Stimulated activated naive CD4-positive, alpha-beta T cell (primary cell): Measurements from ENCODE around the gene KIF16B.

ENCODE experiments used
- DNase-seq, 6 experiments: peaks; one replicate each; lab custom pipeline; 2025; lab: John Stamatoyannopoulos, UW

KIF16B gene

DNA sequence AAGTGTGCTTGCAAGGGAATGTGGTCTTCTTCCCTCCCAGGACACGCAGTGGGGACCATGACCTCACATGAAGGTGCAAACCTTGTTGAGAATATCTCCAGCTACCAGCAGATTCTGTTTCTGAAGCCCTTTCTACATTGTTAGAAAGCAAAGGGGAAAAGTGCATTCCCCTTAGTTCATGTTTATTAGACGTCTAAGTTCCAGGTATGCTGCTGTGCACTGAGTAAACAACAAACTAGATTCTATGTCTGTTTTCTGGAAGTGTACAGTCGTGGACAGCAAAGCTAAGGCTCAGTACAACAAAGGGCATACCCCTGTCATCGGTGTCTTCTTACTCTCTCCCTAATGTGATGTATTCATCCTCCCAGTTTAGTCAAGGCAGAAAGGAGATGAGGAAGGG lies 178.5 kb downstream of the KIF16B start:
- DNase-seq: no peak

DNA sequence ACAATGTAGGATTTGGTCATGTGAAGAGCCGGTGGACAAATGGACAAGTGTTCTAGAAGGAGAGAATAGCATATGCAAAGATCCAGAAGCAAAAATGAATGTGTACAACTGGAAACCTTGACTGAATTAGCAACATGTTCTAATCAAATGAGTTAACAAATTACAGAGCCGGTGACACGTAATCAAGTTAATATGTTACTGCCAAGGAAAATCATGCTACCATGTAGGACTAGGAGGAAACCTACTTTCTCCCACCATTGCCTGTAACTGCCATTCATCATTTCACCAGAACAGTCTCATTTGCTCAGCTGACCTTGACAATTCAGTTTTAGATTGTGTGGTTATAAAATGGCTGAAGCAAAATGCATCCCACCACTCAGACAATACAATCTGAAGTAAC lies 179.4 kb downstream of the KIF16B start:
- DNase-seq: no peak

DNA sequence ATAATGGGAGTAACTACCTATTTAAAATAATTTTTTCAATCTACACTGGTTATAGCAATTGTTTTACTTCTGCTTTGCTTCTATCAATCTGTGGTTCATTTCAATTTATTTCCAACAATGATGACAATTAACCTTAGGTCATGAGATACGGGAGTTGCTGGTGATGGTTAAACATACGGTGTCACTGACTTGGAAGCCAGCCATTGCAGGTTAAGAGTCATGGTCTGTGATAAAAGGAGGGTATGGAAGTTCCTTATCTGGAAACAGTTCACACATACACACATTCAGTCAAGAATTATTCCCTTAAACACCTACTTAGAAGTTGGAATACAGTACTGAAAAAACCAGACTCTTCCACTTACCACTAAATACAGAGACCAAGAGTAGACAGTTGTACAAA lies 180.0 kb downstream of the KIF16B start:
- no peak for DNase-seq

DNA sequence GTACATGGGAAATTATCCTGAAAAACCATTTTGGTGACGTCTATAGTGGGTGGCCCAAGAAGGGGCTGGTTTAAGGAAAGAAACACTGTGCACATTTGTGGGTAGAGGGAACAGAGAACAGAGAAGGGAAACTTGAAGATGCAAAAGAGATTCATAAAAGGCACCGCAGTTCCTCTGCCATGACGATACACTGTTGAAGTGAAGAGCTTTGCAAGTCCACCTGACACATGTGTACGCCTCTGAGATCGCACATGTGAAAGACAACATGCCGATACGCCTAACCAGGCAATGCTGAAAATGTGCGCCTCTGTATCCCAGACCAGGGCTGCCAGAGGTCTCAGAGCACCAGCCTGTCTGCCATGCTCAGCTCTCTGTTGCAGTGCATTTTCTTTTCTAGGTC lies 180.9 kb downstream of the KIF16B start:
- DNase-seq: no peak

DNA sequence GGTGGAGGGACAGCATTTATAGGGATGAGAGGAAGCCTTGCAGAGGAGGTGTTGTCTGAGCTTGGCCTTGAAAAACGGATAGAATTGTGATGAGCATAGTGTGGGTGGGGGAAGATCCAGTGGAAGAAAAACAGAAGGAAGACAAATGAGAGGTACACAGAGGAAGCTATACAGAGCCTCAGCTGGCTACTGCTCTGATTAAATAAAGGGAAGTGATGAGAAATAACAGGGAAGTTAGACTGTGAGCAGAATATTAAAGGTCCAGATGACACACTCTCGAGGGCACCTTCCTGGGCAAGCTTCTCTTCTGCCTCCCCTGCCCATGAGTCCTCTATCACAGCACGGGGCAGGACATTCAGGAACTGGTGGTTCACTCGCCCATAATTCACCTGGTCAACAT lies 182.3 kb downstream of the KIF16B start:
- DNase-seq: no peak

DNA sequence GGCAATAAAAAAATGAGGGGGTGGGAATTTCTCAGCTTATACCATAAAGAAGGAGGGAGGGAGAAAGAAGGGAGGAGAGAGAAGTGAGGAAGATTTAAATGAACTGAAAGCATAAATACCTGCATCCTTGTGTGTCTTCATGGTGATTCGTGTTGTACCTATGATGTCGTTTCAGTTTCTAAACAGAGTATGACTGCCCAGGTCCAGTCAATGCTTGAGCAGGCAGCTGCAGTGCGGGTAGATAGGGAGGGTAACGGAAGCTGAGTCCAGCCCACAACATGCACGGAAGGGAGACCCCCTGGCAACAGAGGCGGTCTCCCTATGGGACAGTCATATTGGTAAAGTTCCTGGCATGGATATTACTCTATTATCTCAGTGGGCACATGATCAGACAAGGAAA lies 184.5 kb downstream of the KIF16B start:
- no peak for DNase-seq

DNA sequence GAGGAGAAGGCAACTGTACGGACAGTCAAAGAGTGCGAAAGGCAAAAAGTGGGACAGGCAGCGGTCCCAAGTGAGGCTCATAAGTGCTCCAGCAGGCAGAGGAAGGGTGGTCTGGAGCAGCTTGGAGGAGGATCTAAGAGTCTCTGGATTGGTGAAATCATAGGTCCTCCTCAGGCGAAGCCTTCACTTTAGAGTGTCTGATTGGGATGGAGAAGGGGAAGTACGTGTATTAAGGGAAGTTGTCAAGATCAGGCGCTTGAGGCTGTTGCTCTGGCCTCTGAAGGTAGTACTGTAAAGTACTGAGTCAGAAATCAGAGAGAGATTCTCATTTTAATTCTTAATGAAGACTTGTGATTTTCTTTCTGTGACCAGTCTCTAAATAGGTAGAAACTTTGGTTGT lies 185.6 kb downstream of the KIF16B start:
- no peak for DNase-seq

DNA sequence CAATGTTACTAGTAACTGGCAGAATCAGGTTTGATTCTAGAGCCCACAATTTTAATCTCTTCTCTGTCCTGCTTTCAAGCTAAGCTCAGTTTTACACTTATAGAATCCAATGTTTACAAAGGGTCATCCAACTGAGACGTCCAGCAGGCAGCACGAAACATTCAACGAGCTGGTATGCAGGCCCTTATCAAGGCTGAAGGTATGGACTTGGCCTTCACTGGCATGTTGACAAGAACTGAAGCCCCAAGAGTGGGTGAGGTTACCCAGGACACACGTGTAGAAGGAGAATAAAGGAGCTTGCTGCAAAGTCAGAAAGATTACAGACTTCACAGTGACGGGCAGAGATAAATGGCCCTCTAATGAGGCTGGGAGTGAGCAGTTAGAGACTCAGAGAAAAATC lies 187.4 kb downstream of the KIF16B start:
- no peak for DNase-seq

DNA sequence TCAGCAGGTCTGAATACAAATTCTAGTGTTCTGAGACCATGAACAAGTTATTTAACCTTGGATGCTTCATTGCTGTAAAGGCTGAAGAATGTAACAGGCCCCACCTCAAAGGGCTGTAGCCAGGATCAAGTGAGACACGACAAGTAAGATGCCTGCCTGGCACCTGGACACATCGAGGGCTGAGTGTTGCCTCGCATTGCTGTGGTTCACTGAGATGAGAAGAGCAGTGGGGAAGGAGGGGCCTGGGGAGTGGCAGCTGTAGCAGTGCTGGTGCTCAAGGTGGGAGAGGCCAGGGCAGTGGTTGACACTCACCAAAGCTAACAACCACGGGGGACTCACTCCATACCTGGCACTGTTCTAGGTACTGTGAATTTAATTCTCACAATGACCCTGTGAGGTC lies 187.8 kb downstream of the KIF16B start:
- DNase-seq: no peak

DNA sequence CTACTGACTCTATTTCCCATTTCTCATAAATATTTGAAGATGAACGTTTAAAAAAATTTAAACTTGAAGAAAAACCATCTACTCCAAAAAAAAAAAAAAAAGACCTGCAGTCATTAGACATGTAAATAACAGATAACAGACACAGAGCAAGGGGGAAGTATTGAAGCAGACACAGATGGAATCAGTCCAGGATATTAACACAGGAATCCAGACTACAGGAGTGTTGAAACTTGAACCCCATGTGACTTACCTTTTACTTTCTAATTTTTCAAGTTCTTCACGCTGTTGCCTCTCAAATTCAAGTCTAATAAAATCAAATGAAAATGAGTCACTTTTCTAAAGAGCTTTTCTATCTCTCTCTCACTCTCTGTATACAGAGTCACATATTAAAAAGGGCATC lies 191.8 kb downstream of the KIF16B start:
- DNase-seq: no peak

DNA sequence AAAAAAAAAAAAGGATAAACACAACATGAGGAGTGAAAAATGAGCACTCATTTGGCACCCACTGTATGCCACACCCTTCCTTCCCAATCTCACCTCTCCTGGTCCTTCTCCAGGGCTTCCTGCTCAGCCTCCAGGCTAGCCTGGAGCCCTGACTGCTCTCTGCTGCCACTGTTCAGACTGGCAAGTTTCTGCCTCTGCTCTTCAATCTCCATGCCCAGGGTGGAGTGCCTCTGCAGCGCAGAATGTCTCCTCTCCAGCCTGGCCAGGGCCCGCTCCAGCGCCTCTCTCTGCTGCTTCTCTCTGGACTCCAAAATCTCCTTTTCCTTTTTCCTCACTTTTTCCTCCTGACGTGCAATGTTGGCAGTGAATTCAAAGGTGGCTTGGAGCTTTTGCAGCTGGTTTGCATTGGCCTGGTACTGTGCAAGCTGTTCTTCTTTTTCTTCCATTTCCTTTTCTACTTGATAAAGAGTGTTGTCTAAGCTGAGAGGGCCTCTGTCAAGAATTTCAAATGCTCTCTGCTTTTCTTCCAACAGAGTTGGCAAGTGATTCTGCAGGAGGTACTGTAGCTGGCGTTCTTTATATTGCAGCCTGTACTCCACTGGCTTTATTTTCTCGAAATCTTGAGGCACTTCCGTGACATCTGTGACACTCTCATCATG lies 194.4 kb downstream of the KIF16B start:
- no peak for DNase-seq

DNA sequence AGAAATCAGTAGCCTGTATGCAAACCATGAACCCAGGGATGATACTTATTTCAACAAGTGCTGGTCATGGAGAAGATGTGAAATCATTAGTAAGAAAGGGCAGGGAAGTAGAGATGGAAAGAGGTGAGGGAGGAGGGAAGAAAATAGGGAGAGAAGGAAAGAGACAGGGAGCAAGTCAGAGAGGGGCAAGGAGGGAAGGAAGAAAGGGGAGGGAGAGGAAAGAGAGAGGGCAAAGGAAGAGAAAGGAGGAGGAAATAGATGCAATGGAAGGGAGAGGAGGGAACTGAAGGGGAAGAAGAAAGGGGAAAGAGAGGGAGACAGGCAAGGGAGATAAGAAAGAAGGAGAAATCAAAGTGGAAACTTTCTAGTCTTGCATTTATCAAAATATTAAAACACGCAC lies 195.1 kb downstream of the KIF16B start:
- DNase-seq: no peak

DNA sequence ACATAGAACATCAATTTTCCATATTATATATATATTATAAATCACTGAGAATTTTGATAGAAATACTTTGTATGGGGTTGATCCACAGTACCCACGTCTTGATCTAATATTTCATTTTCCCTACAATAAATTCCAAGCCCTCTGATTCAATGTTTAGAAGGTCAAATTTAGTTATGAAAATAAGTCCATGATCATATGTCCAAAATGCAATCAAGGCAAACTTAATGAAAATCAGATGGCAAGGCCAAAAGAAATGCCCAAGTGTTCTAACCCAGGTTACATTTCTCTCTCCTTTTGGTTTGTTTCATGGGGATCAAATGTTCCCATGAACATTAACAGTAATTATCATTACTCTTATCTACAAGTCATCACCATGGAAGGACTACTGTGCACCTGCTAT lies 203.8 kb downstream of the KIF16B start:
- no peak for DNase-seq

DNA sequence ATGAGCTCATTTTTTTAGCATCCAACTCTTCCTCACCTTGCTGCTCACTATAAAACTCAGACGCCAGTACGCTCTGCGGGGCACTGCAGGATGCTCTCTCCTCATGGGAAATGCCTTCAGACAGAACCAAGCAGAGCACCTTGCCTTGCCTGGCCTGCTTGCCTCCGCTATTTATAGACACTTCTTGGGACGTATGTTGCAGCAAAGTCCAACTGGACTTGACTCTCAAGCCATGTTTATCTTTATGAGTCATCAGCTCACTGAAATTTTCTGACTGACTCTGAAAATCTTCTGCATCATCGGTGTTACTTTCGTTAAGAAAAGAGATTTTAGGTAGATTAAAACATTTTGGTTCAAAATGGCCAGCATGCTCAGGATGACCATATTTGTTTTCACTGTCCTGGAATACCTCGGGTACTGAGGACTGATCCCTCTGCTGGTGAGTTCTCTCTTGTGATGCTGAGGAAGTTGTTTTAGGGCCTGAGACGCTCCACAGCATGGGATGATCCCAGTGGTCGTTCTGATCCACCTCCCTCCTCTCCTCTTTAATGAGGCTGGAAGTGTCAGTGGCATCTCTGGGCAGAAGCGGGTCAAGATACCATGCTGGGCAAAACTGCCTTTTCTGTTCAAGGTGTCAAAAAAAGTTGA lies 204.5 kb downstream of the KIF16B start:
- no peak for DNase-seq

DNA sequence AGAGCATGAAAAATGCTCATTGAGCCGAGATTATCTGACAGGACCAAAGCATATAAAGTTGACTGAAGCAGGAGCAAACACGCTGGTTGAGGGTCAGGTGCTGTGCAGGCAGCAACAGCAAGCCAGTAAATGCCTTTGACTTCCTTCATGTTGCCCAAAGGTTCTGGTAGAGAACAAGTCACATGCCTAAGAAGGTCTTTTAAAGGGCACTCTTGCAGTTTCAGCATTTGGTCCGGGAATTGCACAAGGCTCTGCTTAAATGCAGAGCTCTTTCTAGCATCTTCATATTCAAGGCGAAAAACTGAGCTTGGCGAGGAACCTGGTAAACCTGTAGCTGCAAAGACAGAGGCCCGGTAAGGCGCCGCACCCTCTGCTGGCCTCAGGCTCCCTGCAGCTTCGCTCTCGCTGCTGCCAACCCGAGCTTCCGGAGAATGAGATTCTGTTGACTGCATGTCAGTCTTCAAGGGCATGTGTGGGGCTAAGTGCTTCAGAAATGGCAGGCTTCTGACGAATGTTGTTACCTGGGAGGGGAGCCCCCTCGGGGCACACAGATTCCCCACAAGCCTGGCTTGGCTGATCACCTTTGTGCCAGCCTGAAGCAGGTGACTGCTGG lies 205.2 kb downstream of the KIF16B start:
- DNase-seq: no peak

DNA sequence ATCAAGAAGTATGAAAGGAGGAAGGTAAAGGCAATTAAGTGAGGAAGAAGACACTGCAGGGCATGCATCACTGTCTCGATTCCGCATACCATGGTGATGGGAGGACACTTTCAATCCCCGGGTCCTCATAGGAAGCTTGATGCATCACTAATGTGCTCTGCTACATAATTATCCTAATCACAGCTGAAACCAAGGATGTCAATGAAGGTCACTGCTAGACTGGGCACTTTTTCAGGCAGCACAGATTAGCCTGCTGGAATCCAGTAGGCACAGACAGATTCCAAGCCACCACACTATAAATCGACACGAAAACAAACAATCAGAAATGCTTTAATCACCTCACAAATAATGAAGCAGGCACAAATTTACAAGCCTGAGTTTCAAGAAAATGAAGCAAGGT lies 206.7 kb downstream of the KIF16B start:
- DNase-seq: no peak

DNA sequence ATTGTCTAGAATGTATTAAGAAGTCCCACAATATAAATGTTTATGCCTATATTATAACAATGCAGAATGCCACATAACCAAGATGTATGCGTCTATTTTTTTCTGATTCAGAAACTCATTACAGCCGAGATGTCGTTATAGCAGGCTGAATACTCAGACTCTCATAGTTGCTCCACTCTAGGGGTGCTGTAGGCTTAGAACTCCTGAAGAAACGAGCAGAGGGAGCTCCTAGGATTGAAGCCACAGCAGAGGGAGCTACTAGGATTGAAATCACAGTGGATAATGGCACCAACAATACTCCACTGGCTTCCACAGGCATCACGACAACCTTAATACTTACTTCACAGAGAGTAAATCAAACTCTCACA lies 208.9 kb downstream of the KIF16B start:
- DNase-seq: no peak

DNA sequence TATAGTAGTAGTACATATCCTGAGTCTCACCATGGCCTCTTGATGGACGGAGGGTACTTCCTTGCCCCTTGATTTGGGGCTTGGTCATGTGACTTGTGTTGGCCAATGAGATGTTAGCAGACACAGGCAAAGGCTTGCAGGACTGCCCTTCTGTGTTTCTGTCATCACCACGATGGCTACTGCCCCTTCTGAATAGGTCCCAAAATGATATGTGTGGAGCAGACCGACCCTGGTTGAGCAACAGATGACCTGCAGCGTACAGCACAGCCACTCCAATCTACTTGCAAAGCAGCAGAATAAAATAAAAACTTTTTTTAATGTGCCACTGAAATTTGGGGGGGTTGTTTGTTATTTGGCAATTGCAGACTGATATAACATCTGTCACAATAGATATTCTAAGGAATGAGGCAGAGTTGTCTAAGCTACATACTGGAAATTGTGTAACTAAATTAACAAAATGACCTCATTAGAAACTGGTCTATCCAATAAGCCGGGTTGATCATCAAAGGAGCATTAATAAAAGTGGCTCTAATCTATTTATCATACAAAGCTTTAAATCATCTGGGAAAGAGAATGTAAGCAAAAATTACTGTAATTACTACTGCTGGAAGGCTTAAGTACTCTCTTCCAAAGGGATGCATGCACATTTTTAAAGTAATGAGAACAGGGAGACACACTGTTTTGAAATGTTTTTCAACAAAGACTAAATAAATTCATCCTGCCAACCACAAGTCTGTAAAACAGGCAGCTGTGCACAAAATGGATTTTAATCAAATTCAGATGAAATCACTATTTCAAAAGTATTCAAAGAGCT lies 209.5 kb downstream of the KIF16B start:
- no peak for DNase-seq

DNA sequence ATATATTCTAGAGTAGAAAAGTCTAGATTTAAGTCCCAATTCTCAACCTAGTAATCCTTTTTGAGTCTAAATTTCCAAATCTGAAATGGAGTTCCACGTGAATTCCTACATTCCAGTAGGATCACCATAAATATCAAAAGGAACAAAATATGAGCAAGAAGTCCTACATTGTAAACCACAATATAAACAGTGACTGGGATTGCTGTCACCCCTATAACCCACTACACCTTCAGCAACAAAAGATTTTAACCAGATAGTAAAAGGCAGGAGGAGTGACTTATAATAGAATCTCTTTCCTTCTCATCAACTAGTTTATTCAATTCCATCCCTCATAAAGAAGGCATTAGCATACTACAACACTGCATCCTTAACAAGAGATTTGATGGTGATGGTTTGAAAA lies 210.6 kb downstream of the KIF16B start:
- DNase-seq: no peak

DNA sequence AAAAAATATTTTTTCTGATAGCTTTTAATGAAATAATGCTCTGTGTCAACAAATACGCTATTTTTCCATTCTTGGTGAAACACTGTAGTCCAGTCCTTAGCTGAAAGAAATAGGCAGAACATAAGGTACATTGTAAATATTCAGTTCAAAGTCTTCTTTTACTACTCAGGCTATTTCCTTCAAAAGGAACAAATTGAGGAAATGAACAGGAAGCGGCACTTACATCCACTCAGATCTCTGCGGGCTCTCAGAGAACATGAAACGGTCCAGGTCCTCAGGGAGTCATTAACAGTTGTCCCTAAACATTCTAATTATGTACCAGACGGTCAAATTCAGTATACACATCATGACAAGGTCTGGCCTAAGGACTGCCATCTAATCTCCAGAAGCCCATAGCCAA lies 212.6 kb downstream of the KIF16B start:
- DNase-seq: no peak

DNA sequence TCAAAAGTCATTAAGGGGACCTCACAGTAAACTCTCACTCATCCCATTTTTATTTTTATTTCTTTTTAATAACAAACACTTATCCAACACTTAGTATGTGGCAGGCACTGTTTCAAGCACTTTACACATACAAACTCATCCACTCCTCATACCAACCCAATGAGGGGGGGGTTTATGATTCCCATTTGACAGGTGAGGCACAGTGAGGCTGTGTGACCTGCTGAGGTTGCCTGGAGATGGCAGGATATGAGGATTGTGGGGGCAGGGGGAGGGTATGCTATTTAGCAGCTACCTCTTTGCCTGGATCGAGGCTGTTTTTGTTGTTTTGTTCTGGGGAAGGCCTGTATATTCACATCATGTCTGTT lies 219.8 kb downstream of the KIF16B start:
- no peak for DNase-seq

DNA sequence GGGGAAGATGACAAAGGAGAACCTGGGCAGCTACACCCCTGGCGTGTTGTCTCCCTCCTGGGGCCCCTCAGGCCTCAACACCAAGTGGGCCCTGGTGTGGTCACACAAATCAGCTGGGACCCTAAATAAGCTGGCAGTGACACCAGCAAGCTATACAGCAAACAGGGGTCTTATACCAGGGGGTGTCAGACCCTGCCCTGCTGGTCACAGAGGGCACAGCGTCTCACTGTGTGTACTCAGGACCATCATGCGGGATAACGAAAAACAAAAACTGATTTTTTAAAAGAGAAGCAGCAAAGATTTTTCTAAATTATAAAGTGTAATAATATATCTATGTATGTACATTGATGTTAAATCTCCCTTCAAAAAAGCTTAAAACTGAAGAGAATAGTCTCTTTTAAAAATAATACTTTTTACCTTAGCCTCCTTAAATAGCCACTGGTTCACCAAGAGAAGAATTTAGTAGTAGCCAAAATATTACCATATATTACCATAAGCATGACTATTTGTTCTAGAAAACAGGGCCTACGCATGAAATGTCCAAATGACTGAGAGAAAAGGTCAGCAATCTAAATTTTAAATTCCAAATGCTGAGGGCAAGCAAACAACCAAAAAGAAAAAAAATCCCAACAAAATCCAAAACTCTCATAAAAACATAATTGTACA lies 220.4 kb downstream of the KIF16B start:
- DNase-seq: no peak

DNA sequence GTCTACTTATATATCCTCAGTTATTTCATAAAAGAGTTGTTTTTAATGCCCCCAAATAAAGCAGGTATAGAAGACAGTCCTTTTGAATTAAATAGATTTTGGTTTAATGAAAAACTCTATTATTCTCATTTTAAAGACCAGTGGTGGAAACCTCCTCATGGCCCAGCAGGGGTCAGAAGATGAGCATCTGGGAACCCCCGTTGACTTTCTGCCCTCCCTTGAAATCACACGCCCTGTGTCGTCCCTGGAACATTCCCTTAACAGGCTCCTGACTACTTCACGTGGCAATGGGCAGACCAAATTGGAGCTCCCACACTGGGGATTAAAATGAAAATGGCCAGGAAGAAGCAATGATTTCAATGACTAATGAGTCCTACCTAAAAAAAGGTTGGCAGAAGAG lies 220.9 kb downstream of the KIF16B start:
- DNase-seq: no peak
